GM12892 (cell line): Measurements from ENCODE around the gene MSL3B.

Source experiments
- POLR2A ChIP-seq: IDR thresholded peaks from 2 replicates; pipeline ENCODE4 v1.6.1; 2011; ENCODE audit warnings: low read depth, low read length, control low read depth
- POLR2AphosphoS5 ChIP-seq: IDR thresholded peaks from 2 replicates; pipeline ENCODE4 v1.6.1; 2011; ENCODE audit warnings: low read depth, low read length, control low read depth
- TAF1 ChIP-seq: IDR thresholded peaks from 2 replicates; pipeline ENCODE4 v1.6.1; 2011; ENCODE audit warnings: low read depth, mild to moderate bottlenecking, control low read depth, low read length, borderline replicate concordance

DNA sequence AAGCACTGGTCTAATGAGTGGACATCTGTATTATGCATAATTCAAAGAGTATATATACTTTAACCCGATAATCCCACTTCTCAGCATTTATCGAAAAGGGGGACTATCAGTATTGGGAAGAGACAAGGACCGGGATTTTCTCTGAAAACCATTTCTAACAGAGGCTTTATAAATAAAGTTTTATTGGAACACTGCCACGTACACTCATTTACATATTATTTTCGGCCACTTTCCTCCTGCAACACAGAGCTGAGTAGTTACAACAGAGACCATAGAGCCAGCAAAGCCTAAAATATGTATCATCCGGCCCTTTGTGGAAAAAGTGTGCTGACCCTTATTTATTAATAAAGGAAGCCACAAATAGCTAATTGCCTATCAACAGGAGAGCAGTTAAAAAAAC lies 17.0 kb downstream of the MSL3B start:
- TF ChIP-seq POLR2AphosphoS5 (no peak), POLR2A (no peak), TAF1 (no peak)
